SK-N-SH (cell line): ENCODE data around the gene STS.

Experiments
- CHD2 ChIP-seq: fragments of 150-350 bp; IDR thresholded peaks from 2 replicates; pipeline ENCODE4 v1.6.1; 2018; ENCODE audit warnings: low read length; ENCODE audit not compliant: partially characterized antibody
- CTCF ChIP-seq: fragments of 200-600 bp; sonication (generic); IDR thresholded peaks from 2 replicates; pipeline ENCODE4 v1.6.1; 2017; ENCODE audit warnings: antibody characterized with exemption, mild to moderate bottlenecking, moderate library complexity
- EP300 ChIP-seq, 2 experiments: IDR thresholded peaks; 2 replicates each; pipeline versions ENCODE4 v1.4.0 to v1.6.1; 2012; ENCODE audit warnings: borderline replicate concordance in 1 of 2, low read depth in 1 of 2, low read length in 1 of 2
- MAX ChIP-seq: IDR thresholded peaks from 2 replicates; pipeline ENCODE4 v1.4.0; 2012; ENCODE audit warnings: low read depth
- MEF2A ChIP-seq: IDR thresholded peaks from 2 replicates; pipeline ENCODE4 v1.4.0; 2012; ENCODE audit warnings: low read depth, borderline replicate concordance
- NRF1 ChIP-seq: IDR thresholded peaks from 2 replicates; pipeline ENCODE4 v1.6.1; 2012; ENCODE audit warnings: low read depth, mild to moderate bottlenecking, low read length
- RAD21 ChIP-seq: IDR thresholded peaks from 2 replicates; pipeline ENCODE4 v1.6.1; 2012; ENCODE audit warnings: mild to moderate bottlenecking, low read length
- SIN3A ChIP-seq: IDR thresholded peaks from 2 replicates; pipeline ENCODE4 v1.6.1; 2012; ENCODE audit warnings: low read depth, mild to moderate bottlenecking, low read length, moderate library complexity, borderline replicate concordance
- SMC3 ChIP-seq: IDR thresholded peaks from 2 replicates; pipeline ENCODE4 v1.6.1; 2012; ENCODE audit warnings: low read depth, low read length, improper control_type of control experiment
- TAF1 ChIP-seq: IDR thresholded peaks from 2 replicates; pipeline ENCODE4 v1.6.1; 2012; ENCODE audit warnings: low read depth, mild to moderate bottlenecking, low read length, moderate library complexity, borderline replicate concordance
- USF1 ChIP-seq: IDR thresholded peaks from 2 replicates; pipeline ENCODE4 v1.4.0; 2012; ENCODE audit warnings: low read depth, borderline replicate concordance

- TF ChIP-seq CTCF: no peak
- TF ChIP-seq USF1: no peak
- TF ChIP-seq RAD21: no peak
- no peak for TF ChIP-seq EP300 (IDR thresholded peaks at IDR 0.05; ENCODE audit: borderline replicate concordance in 1 of 2, low read depth in 1 of 2, low read length in 1 of 2)
- TF ChIP-seq NRF1: no peak
- TF ChIP-seq MAX: no peak
- TF ChIP-seq SIN3A: no peak
- TF ChIP-seq CHD2: no peak
- TF ChIP-seq TAF1: no peak
- no peak for TF ChIP-seq SMC3
- no peak for TF ChIP-seq MEF2A
Observed at GRCh38 chrX:7106649-7107048, 40.9 kb upstream of the STS start.
